H1 (cell line): ENCODE data around the gene STT3B. TPM values are rescaled to one million over a fixed set of nuclear protein-coding genes. Genes with fewer than 3 reads are reported as not detected.

ENCODE experiments used
- CTCF ChIA-PET: fragments of 300-600 bp; sonication (Branson Sonifier 250); formaldehyde crosslinking; loops from one replicate; lab custom pipeline; 2021; ENCODE audit not compliant: partially characterized antibody; lab: Charles Lee
- POLR2A ChIA-PET: fragments of 300-600 bp; sonication (Branson Sonifier 250); formaldehyde crosslinking; loops from one replicate; lab custom pipeline; 2021; ENCODE audit warnings: inconsistent platforms; ENCODE audit not compliant: partially characterized antibody; lab: Charles Lee
- DNase-seq, 2 experiments: peaks; one replicate each; pipeline versions ENCODE4 v3.0.0 to v3.0.0-alpha.2; 2010 to 2022; ENCODE audit warnings: low spot score in 2 of 2, low read depth in 1 of 2, mixed read lengths in 1 of 2
- FAIRE-seq: peaks from 2 replicates; lab custom pipeline; 2011; peaks lifted over from hg19 to GRCh38; lab: Jason Lieb, UNC
- H2AFZ ChIP-seq: 2 replicates; pipeline ENCODE4 v1.8.1; 2012; ENCODE audit warnings: low read length, inconsistent platforms
- H2AK5ac ChIP-seq: 2 replicates; pipeline ENCODE4 v1.6.1; 2013; ENCODE audit warnings: low read depth, low read length
- H2BK120ac ChIP-seq: replicated peaks from 2 replicates; pipeline ENCODE3; 2013; ENCODE audit warnings: low read depth, low read length, inconsistent platforms
- H2BK12ac ChIP-seq: 2 replicates; pipeline ENCODE4 v1.6.1; 2013; ENCODE audit warnings: low read depth, low read length
- H2BK15ac ChIP-seq: 2 replicates; pipeline ENCODE4 v1.6.1; 2013; ENCODE audit warnings: low read length
- H2BK20ac ChIP-seq: 2 replicates; pipeline ENCODE4 v1.6.1; 2013; ENCODE audit warnings: low read length
- H2BK5ac ChIP-seq: 2 replicates; pipeline ENCODE4 v1.6.1; 2013; ENCODE audit warnings: low read depth, low read length
- H3K14ac ChIP-seq: 2 replicates; pipeline ENCODE4 v1.6.1; 2013; ENCODE audit warnings: inconsistent platforms; ENCODE audit not compliant: insufficient read length
- H3K18ac ChIP-seq: 2 replicates; pipeline ENCODE4 v1.6.1; 2013; ENCODE audit warnings: low read length; ENCODE audit errors: extremely low read depth
- H3K23ac ChIP-seq: 2 replicates; pipeline ENCODE4 v1.6.1; 2013; ENCODE audit warnings: inconsistent platforms; ENCODE audit not compliant: insufficient read length
- H3K23me2 ChIP-seq: 2 replicates; pipeline ENCODE4 v1.6.1; 2013; ENCODE audit warnings: low read depth, low read length
- H3K27ac ChIP-seq: 2 replicates; pipeline ENCODE4 v1.6.1; 2011; ENCODE audit warnings: low read depth, low read length, inconsistent platforms
- H3K27me3 ChIP-seq, 4 experiments: replicated peaks in 1 of 4; 1 replicate in 1 of 4; 2 replicates in 3 of 4; pipeline versions ENCODE4 v1.6.1 to v1.8.1; 2011 to 2013; ENCODE audit warnings: low read length in 3 of 4, mild to moderate bottlenecking in 3 of 4, inconsistent platforms in 2 of 4, mixed read lengths in 2 of 4, moderate library complexity in 1 of 4; ENCODE audit not compliant: control insufficient read depth in 3 of 4, insufficient read depth in 3 of 4; ENCODE audit errors: extremely low read depth in 1 of 4
- H3K36me3 ChIP-seq, 4 experiments: 2 replicates each; pipeline versions ENCODE4 v1.6.1 to v1.8.1; 2011 to 2013; ENCODE audit warnings: mild to moderate bottlenecking in 4 of 4, low read length in 3 of 4, moderate library complexity in 2 of 4, control low read depth in 1 of 4, inconsistent platforms in 1 of 4; ENCODE audit not compliant: insufficient read depth in 4 of 4, control insufficient read depth in 2 of 4
- H3K4ac ChIP-seq: replicated peaks from 2 replicates; pipeline ENCODE3; 2013; ENCODE audit warnings: low read length, low read depth, mixed read lengths, inconsistent platforms; ENCODE audit not compliant: insufficient read length
- H3K4me1 ChIP-seq, 4 experiments: replicated peaks in 1 of 4; 1 replicate in 1 of 4; 2 replicates in 3 of 4; pipeline versions ENCODE4 v1.6.1 to v1.8.1; 2011 to 2013; ENCODE audit warnings: low read length in 3 of 4, inconsistent platforms in 2 of 4, mixed read lengths in 1 of 4; ENCODE audit not compliant: insufficient read depth in 4 of 4, control insufficient read depth in 3 of 4
- H3K4me2 ChIP-seq, 2 experiments: 2 replicates each; pipeline versions ENCODE4 v1.6.1 to v1.8.1; 2011 to 2013; ENCODE audit warnings: low read depth in 2 of 2, low read length in 2 of 2, control low read depth in 1 of 2, inconsistent platforms in 1 of 2, mild to moderate bottlenecking in 1 of 2; ENCODE audit not compliant: insufficient read depth in 1 of 2
- H3K4me3 ChIP-seq, 4 experiments: fragments of 200-600, 300-600 bp in 1 of 4; sonication (generic), shearing (Covaris generic), sonication (Bioruptor Twin) in 1 of 4; 2 replicates each; pipeline versions ENCODE4 v1.5.1 to v1.8.1; 2011 to 2016; ENCODE audit warnings: low read length in 4 of 4, low read depth in 3 of 4, control low read depth in 2 of 4, inconsistent platforms in 2 of 4, mild to moderate bottlenecking in 2 of 4, mixed read lengths in 1 of 4, moderate library complexity in 1 of 4; ENCODE audit not compliant: insufficient read depth in 2 of 4; ENCODE audit errors: extremely low read depth in 1 of 4
- H3K56ac ChIP-seq: replicated peaks from 2 replicates; pipeline ENCODE3; 2013; ENCODE audit warnings: low read depth, mild to moderate bottlenecking, mixed read lengths, low read length, inconsistent platforms; ENCODE audit not compliant: insufficient read length
- H3K79me1 ChIP-seq: 2 replicates; pipeline ENCODE4 v1.6.1; 2013; ENCODE audit warnings: low read depth, low read length, control low read depth
- H3K79me2 ChIP-seq, 2 experiments: 2 replicates each; pipeline versions ENCODE4 v1.6.1 to v1.8.1; 2012 to 2013; ENCODE audit warnings: low read length in 2 of 2, mild to moderate bottlenecking in 2 of 2, inconsistent platforms in 1 of 2; ENCODE audit not compliant: insufficient read depth in 2 of 2, control insufficient read depth in 1 of 2
- H3K9ac ChIP-seq, 4 experiments: replicated peaks in 1 of 4; 1 replicate in 1 of 4; 2 replicates in 3 of 4; pipeline versions ENCODE4 v1.6.1 to v1.8.1; 2011 to 2013; ENCODE audit warnings: low read depth in 3 of 4, low read length in 3 of 4, control low read depth in 2 of 4, mild to moderate bottlenecking in 2 of 4, moderate library complexity in 2 of 4, inconsistent platforms in 1 of 4; ENCODE audit errors: extremely low read depth in 1 of 4
- H3K9me3 ChIP-seq, 2 experiments: 2 replicates each; pipeline versions ENCODE4 v1.6.1 to v1.8.1; 2012 to 2013; ENCODE audit warnings: mild to moderate bottlenecking in 2 of 2, moderate library complexity in 2 of 2, control low read depth in 1 of 2, inconsistent platforms in 1 of 2, low read depth in 1 of 2, low read length in 1 of 2, mixed read lengths in 1 of 2; ENCODE audit not compliant: insufficient read depth in 2 of 2
- H4K20me1 ChIP-seq, 2 experiments: replicated peaks in 1 of 2; 2 replicates each; pipeline versions ENCODE3 to v1.8.1; 2011 to 2013; ENCODE audit warnings: inconsistent platforms in 2 of 2, low read length in 2 of 2, mild to moderate bottlenecking in 1 of 2; ENCODE audit not compliant: insufficient read depth in 2 of 2, control insufficient read depth in 1 of 2
- H4K5ac ChIP-seq: 2 replicates; pipeline ENCODE4 v1.6.1; 2013; ENCODE audit warnings: low read length, low read depth, mixed read lengths, inconsistent platforms; ENCODE audit not compliant: insufficient read length
- H4K8ac ChIP-seq: 2 replicates; pipeline ENCODE4 v1.8.0; 2013; ENCODE audit warnings: mild to moderate bottlenecking, moderate library complexity, low read length, inconsistent platforms; ENCODE audit not compliant: insufficient read depth; ENCODE audit errors: extremely low read depth
- H4K91ac ChIP-seq: replicated peaks from 2 replicates; pipeline ENCODE3; 2013; ENCODE audit warnings: low read length, mixed read lengths, inconsistent platforms; ENCODE audit not compliant: insufficient read length
- ASH2L ChIP-seq: fragments of 200-600, 300-600 bp; sonication (generic); IDR thresholded peaks from one replicate; pipeline ENCODE4 v1.7.1; 2017; ENCODE audit warnings: low read length
- BCL11A ChIP-seq, 2 experiments: IDR thresholded peaks; one replicate each; pipeline ENCODE4 v1.6.1; 2011; ENCODE audit warnings: low read depth in 2 of 2, low read length in 2 of 2, mild to moderate bottlenecking in 2 of 2
- BRCA1 ChIP-seq: IDR thresholded peaks from 2 replicates; pipeline ENCODE4 v1.6.1; 2012; ENCODE audit warnings: low read depth, low read length, improper control_type of control experiment
- CBX5 ChIP-seq: fragments of 300-800, 300-1000 bp; sonication (generic); IDR thresholded peaks from 2 replicates; pipeline ENCODE4 v1.7.1; 2016; ENCODE audit warnings: antibody characterized with exemption, low read length, low read depth
- EGR1 ChIP-seq: IDR thresholded peaks from 2 replicates; pipeline ENCODE4 v1.6.1; 2011; ENCODE audit warnings: low read depth, low read length, borderline replicate concordance
- GABPA ChIP-seq: IDR thresholded peaks from 2 replicates; pipeline ENCODE4 v1.6.1; 2011; ENCODE audit warnings: mild to moderate bottlenecking, low read length, moderate library complexity, borderline replicate concordance; ENCODE audit not compliant: insufficient read depth
- KDM5A ChIP-seq: fragments of 200-600 bp; IDR thresholded peaks from 2 replicates; pipeline ENCODE4 v1.7.1; 2012; ENCODE audit warnings: mild to moderate bottlenecking, low read length, inconsistent platforms, mixed read lengths
- NRF1 ChIP-seq: IDR thresholded peaks from 2 replicates; pipeline ENCODE4 v1.6.1; 2011; ENCODE audit warnings: mild to moderate bottlenecking, low read depth, low read length, improper control_type of control experiment
- POLR2A ChIP-seq, 2 experiments: IDR thresholded peaks; 1 replicate in 1 of 2; 2 replicates in 1 of 2; pipeline ENCODE4 v1.6.1; 2011; ENCODE audit warnings: low read depth in 2 of 2, low read length in 2 of 2, mild to moderate bottlenecking in 2 of 2; ENCODE audit errors: control extremely low read depth in 1 of 2
- RFX5 ChIP-seq: IDR thresholded peaks from 2 replicates; pipeline ENCODE4 v1.6.1; 2011; ENCODE audit warnings: low read depth, low read length, improper control_type of control experiment, borderline replicate concordance
- SAP30 ChIP-seq: fragments of 300-600 bp; sonication (generic); IDR thresholded peaks from 2 replicates; pipeline ENCODE4 v1.7.1; 2012; ENCODE audit warnings: low read length, moderate library complexity, mild to moderate bottlenecking, inconsistent platforms; ENCODE audit not compliant: insufficient read depth, insufficient replicate concordance
- SIRT6 ChIP-seq: IDR thresholded peaks from one replicate; pipeline ENCODE4 v1.7.1; 2012; ENCODE audit warnings: low read length, inconsistent platforms
- SP1 ChIP-seq: IDR thresholded peaks from 2 replicates; pipeline ENCODE4 v1.6.1; 2011; ENCODE audit warnings: low read depth, low read length
- TCF12 ChIP-seq: IDR thresholded peaks from 2 replicates; pipeline ENCODE4 v1.6.1; 2011; ENCODE audit warnings: low read depth, mild to moderate bottlenecking, low read length
- YY1 ChIP-seq: IDR thresholded peaks from 2 replicates; pipeline ENCODE4 v1.6.1; 2011; ENCODE audit warnings: low read depth, mild to moderate bottlenecking, low read length
- ZNF274 ChIP-seq: IDR thresholded peaks from 2 replicates; pipeline ENCODE4 v1.7.0; 2012; ENCODE audit warnings: low read length, borderline replicate concordance; ENCODE audit errors: extremely low read depth
- WGBS, 2 experiments: shearing (Covaris generic) in 1 of 2; methylation state at CpG; one replicate each; pipeline versions ENCODE4 v1.1.6 to v1.1.7; 2013 to 2015; ENCODE audit warnings: low lambda C conversion rate in 2 of 2, mixed read lengths in 2 of 2, inconsistent platforms in 1 of 2, low coverage in 1 of 2, missing lambda C conversion rate in 1 of 2; ENCODE audit not compliant: insufficient replicate concordance in 2 of 2, insufficient coverage in 1 of 2, insufficient read length in 1 of 2; ENCODE audit errors: extremely low coverage in 1 of 2, missing lambda C conversion rate in 1 of 2; 5-methylcytosine and 5-hydroxymethylcytosine counted together
- polyA plus RNA-seq, 7 experiments: library from polyadenylated mRNA; depleted of rRNA in 3 of 7; stranded (reverse) in 5 of 7; unstranded in 2 of 7; fragments of >200 nt in 5 of 7; fragments of 200-250 nt in 2 of 7; gene quantifications; 1 replicate in 5 of 7; 2 replicates in 1 of 7; 4 replicates in 1 of 7; pipeline versions ENCODE4 v1.2.1 to v1.2.3, GENCODE V29; 2011 to 2013; ENCODE audit warnings: missing spikeins in 2 of 7, mixed read lengths in 2 of 7
- total RNA-seq: library from RNA; stranded (reverse); fragmentation: NEBNext Ultra II Directional; extraction: Animal tissue kit (Norgen Biotek cat#: 25700); gene quantifications from 2 replicates; pipeline ENCODE4 v1.2.1, GENCODE V29; 2021

The STT3B gene
- total and polyA plus RNA-seq, 2 of the 8 experiments (the other 6 are each of a cell fraction or from before 2014, with no cell fraction given) = 43.5 to 134 TPM

DNA sequence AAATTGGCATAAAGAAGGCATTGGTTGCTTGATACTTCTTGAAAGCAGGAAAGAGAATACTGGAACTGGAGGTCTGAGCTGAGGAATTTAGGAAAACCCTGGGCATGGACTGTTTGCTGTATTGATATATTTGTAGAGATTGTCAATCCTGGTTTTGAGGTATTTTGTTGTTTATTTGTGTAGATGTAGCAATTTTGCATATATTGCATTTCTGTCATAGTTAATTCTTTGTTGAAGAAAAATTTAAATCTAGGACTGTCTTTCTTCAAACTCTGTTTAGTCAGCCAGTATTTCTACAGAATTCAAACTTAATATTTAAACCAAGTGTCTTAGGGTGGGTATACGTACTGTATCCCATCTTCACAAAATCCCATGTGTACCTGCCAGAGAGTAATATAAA, 9.5 kb downstream of the STT3B start:
- no peak overlapping the region for H3K27ac ChIP-seq
- 96% methylated on average over 1 of the region's 1 CpG; no CpG with 5 or more reads in 1 of the 2 experiments for WGBS, 2 experiments
- no peaks in the 10 kb centered on the region for H3K36me3 ChIP-seq
- no peak overlapping the region for H3K14ac ChIP-seq
- H3K18ac ChIP-seq = no peak overlapping the region
- no peak overlapping the region for H4K91ac ChIP-seq
- POLR2A ChIA-PET = interaction anchor here (1.6 to 1.7 kb wide), 2 partner anchors 9 to 11 kb away, joined by 4 to 9 read pairs; partner anchors contain the start of gene STT3B
- no peak overlapping the region for H2BK120ac ChIP-seq
- peaks cover 0 to 4% (median 0%) of the 10 kb centered on the region in 4 experiments; a peak in 1 of 7 replicates for H3K4me1 ChIP-seq
- no peaks in the 10 kb centered on the region for H3K9me3 ChIP-seq
- H2BK15ac ChIP-seq = no peak overlapping the region
- no peak overlapping the region for H2AFZ ChIP-seq
- no peak overlapping the region for H2BK5ac ChIP-seq
- peaks cover 9 to 100% of the 10 kb centered on the region in 2 experiments for H3K79me2 ChIP-seq
- no peak overlapping the region for H2BK20ac ChIP-seq
- DNase-seq = no peak
- no peak overlapping the region for H3K23ac ChIP-seq
- no peaks in the 10 kb centered on the region for H3K23me2 ChIP-seq
- peaks cover 1 to 8% of the 10 kb centered on the region in 2 experiments for H4K20me1 ChIP-seq
- FAIRE-seq = no peak
- no peaks in the 10 kb centered on the region for H3K27me3 ChIP-seq
- no peak overlapping the region for H3K56ac ChIP-seq
- H2AK5ac ChIP-seq = no peak overlapping the region
- H2BK12ac ChIP-seq = no peak overlapping the region
- H3K79me1 ChIP-seq = peaks cover 2% of the 10 kb centered on the region; the same call in 1 of the 2 replicates
- H3K4me2 ChIP-seq = no peak overlapping the region; a peak in 1 of 4 replicates
- no peak overlapping the region for H4K5ac ChIP-seq
- H3K9ac ChIP-seq = no peak overlapping the region
- H3K4me3 ChIP-seq = no peak overlapping the region
- no peak overlapping the region for H3K4ac ChIP-seq
- CTCF ChIA-PET = interaction anchor here (0.6 kb wide), 1 partner anchor 538 kb away, joined by 3 read pairs; no protein-coding TSS in a partner anchor
- no peak overlapping the region for H4K8ac ChIP-seq
- TF ChIP-seq SIRT6 = no peak
- no peak for TF ChIP-seq BRCA1
- TF ChIP-seq YY1 = no peak
- TF ChIP-seq CBX5 = no peak
- TF ChIP-seq ASH2L = no peak
- TF ChIP-seq KDM5A = no peak
- TF ChIP-seq EGR1 = no peak
- no peak for TF ChIP-seq SAP30
- no peak for TF ChIP-seq GABPA
- TF ChIP-seq RFX5 = no peak
- no peak for TF ChIP-seq ZNF274
- TF ChIP-seq NRF1 = no peak
- no peak for TF ChIP-seq SP1
- no peak for TF ChIP-seq POLR2A (IDR thresholded peaks at IDR 0.05; ENCODE audit: control extremely low read depth in 1 of 2, low read depth in 2 of 2, low read length in 2 of 2)
- no peak for TF ChIP-seq TCF12
- TF ChIP-seq BCL11A (IDR thresholded peaks at IDR 0.05; ENCODE audit: low read depth in 2 of 2, low read length in 2 of 2) = no peak
